SK-N-MC (cell line): Measurements from ENCODE around the gene RASAL1.

Experiments used
- DNase-seq: peaks from one replicate; pipeline ENCODE4 v3.0.0-alpha.2; 2011; ENCODE audit warnings: low read depth, low spot score
- H3K27ac ChIP-seq: fragments of 200-600 bp; sonication (generic); 2 replicates; pipeline ENCODE4 v1.5.1; 2016; ENCODE audit warnings: mixed run types
- H3K36me3 ChIP-seq: fragments of 200-600 bp; sonication (generic); 2 replicates; pipeline ENCODE4 v1.6.1; 2017; ENCODE audit warnings: antibody characterized with exemption, low read length, mixed read lengths; ENCODE audit not compliant: insufficient read depth
- H3K4me3 ChIP-seq: fragments of 200-600 bp; sonication (generic); 2 replicates; pipeline ENCODE4 v1.5.1; 2016
- H3K9ac ChIP-seq: fragments of 200-600 bp; sonication (generic); 2 replicates; pipeline ENCODE4 v1.8.0; 2017; ENCODE audit warnings: mixed run types, mixed read lengths; ENCODE audit not compliant: insufficient read length
- H3K9me3 ChIP-seq: fragments of 200-600 bp; sonication (generic); 2 replicates; pipeline ENCODE4 v1.6.1; 2017; ENCODE audit warnings: low read depth, mild to moderate bottlenecking, antibody characterized with exemption, low read length, moderate library complexity, mixed read lengths
- EZH2 ChIP-seq: fragments of 200-600 bp; sonication (generic); IDR thresholded peaks from one replicate; pipeline ENCODE4 v1.6.1; 2017; ENCODE audit warnings: antibody characterized with exemption
- FOXP2 ChIP-seq: optimal IDR thresholded peaks from 2 replicates; pipeline ENCODE3; 2011; ENCODE audit warnings: mild to moderate bottlenecking, moderate library complexity; ENCODE audit not compliant: insufficient read depth; ENCODE audit errors: extremely low read length, control extremely low read depth
- POLR2AphosphoS5 ChIP-seq: IDR thresholded peaks from 2 replicates; pipeline ENCODE4 v1.6.1; 2012; ENCODE audit warnings: mild to moderate bottlenecking, low read depth, low read length, borderline replicate concordance

Gene RASAL1

DNA sequence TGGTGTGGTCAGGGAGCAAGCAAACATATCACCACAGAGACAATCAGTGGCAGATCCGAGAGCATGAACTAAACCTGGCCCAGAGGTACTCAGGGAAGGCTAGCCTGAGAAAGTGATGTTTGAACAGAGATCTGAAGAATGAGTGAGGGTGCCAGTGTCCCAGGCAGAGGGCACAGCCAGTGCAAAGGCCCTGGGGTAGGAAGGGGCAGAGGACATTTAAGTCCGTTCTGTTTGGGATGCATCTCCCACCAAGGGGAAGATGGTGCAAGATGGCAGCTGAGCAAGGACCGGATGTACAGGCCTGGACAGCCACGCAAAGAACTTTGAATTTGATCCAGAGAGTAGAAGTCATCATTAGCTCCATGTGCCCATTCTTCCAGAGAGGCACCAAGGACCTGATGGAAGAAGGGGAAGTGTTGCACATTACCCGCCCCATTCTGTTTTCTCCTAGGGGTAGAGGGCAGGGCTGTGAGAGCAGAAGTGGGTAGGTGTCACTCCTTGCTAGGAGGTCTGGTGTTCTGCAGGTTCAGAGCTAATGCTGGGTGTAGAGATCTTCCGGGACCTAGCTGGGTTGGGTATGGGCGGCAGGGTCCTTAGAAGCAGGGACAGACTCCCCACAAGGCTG, 75.1 kb downstream of the RASAL1 start:
- no peak overlapping the region for H3K27ac ChIP-seq
- TF ChIP-seq POLR2AphosphoS5 (no peak), FOXP2 (no peak)
- H3K9ac ChIP-seq, result no peak overlapping the region

DNA sequence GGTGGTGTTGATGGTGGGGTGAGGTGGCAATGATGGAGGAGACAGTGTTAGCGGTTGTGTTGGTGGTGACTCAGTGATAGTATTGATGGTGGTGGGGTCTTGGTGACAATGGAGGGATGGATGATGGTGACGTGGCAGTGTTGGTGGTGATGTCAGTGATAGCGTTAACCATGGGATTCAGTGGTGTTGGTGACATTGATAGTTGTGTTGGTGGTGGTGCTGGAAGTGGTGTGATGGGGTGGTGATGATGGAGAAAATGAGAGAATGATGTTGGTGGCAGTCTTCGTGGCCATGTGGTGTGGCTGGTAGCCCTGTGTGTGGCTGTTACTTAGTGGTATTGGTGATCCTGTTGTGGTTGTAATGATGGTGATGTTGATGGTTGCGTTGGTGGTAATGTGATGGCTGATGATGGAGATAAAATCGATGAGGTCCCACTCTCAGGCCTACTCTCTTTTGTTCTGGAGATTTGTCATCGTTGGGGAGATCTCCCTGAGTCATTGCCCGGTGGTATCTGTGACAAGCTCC, 76.4 kb downstream of the RASAL1 start:
- Histone ChIP-seq H3K36me3 (no peaks in the 10 kb centered on the region), H3K9me3 (no peaks in the 10 kb centered on the region), H3K9ac (no peak overlapping the region), H3K27ac (no peak overlapping the region), H3K4me3 (no peak overlapping the region)
- no peak for DNase-seq
- no peak for TF ChIP-seq EZH2
- no peak for TF ChIP-seq FOXP2
- TF ChIP-seq POLR2AphosphoS5, result no peak

More for the DNA sequence above, 75.1 kb downstream of the RASAL1 start:
- Histone ChIP-seq H3K4me3 (no peak overlapping the region), H3K36me3 (no peaks in the 10 kb centered on the region), H3K9me3 (no peaks in the 10 kb centered on the region)
- DNase-seq, result no peak

DNA sequence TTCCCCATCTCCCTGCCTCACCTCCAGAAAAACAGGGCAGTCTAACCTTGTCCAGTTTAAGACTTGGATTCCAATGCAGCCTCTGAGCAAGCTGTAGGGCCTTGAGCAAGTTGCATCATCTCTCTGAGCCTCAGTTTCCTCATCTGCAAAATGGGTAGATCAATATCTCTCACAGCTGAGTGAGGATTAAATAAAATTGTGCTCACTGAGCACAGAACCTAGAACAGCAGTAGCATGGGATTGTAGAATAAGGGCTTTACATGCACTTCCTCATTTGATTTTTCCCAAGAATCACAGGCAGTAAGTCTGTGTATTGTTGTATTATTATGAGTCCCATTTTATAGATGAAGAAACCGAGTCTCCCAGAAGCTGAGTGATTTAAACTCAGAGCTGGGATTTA, 77.0 kb downstream of the RASAL1 start:
- no peak overlapping the region for H3K9ac ChIP-seq
- TF ChIP-seq EZH2 (no peak), POLR2AphosphoS5 (no peak), FOXP2 (no peak)
- H3K9me3 ChIP-seq, result no peaks in the 10 kb centered on the region
- DNase-seq, result no peak
- H3K4me3 ChIP-seq, result no peak overlapping the region
- no peak overlapping the region for H3K27ac ChIP-seq
- no peaks in the 10 kb centered on the region for H3K36me3 ChIP-seq

DNA sequence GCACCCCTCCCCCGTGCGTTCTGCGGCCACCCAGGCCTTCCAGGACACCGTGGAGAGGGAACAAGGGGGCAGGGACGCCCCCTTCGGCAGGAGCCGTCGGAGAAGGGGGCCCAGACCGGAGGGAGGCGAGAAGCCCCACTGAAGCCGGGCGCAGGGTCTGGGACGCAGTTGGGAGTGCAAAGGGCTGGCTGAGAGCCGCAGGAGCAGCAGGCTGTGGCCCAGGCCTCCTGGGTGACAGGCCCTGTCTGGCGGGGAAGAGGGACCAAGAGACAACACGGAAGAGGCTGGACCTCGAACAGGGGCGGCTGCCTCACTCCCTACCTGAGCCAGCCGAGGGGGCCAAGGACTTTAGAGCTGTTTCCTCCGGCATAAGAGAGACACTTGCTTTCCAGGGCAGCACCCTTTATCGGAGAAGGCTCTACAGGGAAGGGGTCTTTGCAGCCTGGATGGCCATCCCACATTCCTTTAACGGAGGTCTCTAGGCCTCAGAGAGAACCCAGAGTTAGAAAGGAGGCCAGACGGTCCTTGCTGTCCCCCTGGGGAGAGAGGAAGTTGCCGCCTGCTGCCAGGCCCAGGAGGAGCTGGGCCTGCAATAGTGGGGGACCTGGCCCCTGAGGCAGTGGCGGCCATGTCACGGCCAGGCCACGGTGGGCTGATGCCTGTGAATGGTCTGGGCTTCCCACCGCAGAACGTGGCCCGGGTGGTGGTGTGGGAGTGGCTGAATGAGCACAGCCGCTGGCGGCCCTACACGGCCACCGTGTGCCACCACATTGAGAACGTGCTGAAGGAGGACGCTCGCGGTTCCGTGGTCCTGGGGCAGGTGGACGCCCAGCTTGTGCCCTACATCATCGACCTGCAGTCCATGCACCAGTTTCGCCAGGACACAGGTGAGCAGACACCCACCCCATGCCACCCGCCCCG, 77.7 kb downstream of the RASAL1 start:
- no peak for TF ChIP-seq POLR2AphosphoS5
- TF ChIP-seq EZH2, result no peak
- TF ChIP-seq FOXP2, result no peak
- no peaks in the 10 kb centered on the region for H3K36me3 ChIP-seq
- no peaks in the 10 kb centered on the region for H3K9me3 ChIP-seq
- H3K4me3 ChIP-seq, result peak overlapping the region; percentile 88
- no peak overlapping the region for H3K27ac ChIP-seq
- no peak for DNase-seq
- H3K9ac ChIP-seq, result no peak overlapping the region

DNA sequence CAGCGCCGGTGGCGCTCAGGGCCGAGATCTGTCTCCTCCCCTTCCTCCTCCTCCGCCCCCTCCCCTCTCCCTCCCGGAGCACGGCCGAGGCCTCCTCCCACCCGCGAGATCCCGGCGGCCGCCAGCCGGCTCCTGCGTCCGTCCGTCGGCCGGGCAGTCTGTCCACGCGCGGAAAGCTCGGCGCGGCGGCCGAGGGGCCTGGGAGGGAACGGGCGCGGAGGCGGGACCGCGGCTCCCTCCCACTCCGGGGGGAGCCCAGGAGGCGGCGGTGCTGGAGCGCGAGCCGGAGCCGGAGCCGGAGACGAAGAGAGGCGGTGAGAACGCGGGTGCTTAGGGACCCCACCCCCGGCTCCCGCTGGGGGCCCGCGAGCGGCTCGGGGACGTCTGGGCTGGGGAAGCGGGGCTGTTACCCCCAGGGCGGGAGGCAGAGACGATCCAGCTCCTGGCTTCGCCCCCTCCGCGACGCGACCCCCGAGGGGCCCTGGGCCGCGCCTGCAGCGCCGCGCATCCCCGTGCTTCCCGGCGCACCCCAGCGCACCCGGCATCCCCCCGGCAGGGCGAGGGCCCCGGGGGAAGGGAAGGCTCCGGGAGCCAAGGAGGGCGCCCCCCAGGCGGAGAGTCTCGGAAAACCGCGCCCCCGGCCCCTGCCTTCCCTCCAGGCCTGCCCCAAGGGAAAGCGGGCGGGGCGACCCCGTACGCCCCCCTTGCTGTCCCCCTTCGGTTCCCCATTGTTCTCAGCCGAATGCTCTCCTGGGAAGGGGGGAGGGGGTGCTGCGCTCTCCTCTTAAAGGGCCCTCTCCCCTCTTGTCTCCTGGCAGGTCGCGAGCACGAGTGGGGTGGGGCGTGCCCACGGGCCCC, 78.7 kb downstream of the RASAL1 start, which contains the start of gene DTX1:
Gene DTX1, plus strand, starts transcription at position 100 of the 858 bp plus-strand sequence. CDS start 1,463 bp downstream, outside the sequence.
- peak within 1 kb of the TSS; percentile 88 for H3K4me3 ChIP-seq
- no peak within 1 kb of the TSS for H3K27ac ChIP-seq
- DNase-seq, result no peak
- peak within 1 kb of the TSS; percentile 68 for H3K9ac ChIP-seq
- H3K9me3 ChIP-seq, result no peaks in the 10 kb centered on the region
- no peak for TF ChIP-seq POLR2AphosphoS5
- TF ChIP-seq FOXP2, result no peak
- no peak for TF ChIP-seq EZH2
- H3K36me3 ChIP-seq, result no peaks in the 10 kb centered on the region

DNA sequence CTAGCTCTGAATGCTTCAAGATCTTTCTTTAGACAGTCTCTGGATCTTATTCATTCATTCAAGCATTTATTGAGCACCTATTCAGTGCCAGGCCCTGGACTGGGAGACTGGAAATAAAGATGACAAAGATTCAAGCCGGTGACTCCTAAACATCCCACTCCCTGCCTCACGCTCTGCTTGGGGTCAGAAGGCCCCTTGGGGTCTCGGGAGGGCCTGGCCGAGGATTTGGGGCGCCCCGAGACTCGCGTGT, 79.3 kb downstream of the RASAL1 start:
- peak overlapping the region; percentile 68 for H3K9ac ChIP-seq
- H3K4me3 ChIP-seq, result peak overlapping the region; percentile 88
- DNase-seq, result no peak
- TF ChIP-seq EZH2 (no peak), FOXP2 (no peak), POLR2AphosphoS5 (no peak)
- no peaks in the 10 kb centered on the region for H3K9me3 ChIP-seq
- no peak overlapping the region for H3K27ac ChIP-seq
- no peaks in the 10 kb centered on the region for H3K36me3 ChIP-seq

DNA sequence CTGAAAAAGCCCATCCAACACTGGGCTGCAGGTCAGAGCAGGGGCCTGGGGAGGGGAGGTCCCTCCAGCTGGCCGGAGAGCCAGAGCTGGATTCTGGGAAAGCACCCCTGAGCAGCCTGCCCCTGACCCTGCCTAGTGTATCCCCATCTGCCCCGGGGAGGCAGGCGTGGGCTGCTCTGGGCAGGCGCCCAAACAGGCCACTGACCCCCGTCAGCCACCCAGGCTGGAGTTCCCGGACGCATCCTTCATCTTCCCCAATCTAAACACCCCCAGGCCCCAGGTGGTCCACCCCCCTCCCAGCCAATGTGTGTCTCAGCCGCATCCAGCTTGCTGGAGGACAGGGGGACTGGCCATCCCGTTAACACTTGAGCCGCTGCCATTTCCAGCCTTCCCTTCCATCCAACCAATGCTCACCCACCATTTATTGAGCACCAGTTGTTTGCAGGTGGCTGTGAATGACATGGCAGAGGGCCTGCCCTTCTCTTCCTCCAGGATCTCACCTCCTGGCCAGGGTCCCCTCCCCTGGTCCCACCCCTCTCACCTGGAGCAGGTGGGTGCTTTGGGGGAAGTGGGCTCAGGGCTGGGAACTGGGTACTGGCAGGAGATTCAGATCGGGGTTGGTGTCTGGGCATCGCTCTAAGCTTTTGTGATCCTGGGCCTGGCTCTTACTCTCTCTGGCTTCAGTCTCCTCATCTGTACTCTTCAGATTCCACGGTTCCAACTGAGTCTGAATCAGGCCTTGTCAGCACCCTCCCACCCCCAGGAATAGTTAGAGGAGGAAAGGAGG, 79.8 kb downstream of the RASAL1 start:
- peak overlapping the region; percentile 88 for H3K4me3 ChIP-seq
- no peak overlapping the region for H3K9ac ChIP-seq
- H3K9me3 ChIP-seq, result no peaks in the 10 kb centered on the region
- no peak for TF ChIP-seq POLR2AphosphoS5
- no peak for TF ChIP-seq EZH2
- TF ChIP-seq FOXP2, result no peak
- H3K36me3 ChIP-seq, result no peaks in the 10 kb centered on the region
- DNase-seq, result no peak
- no peak overlapping the region for H3K27ac ChIP-seq
